ENCODE data around the gene RPL32. TPM values are rescaled to one million over a fixed set of nuclear protein-coding genes. Genes with fewer than 3 reads are reported as not detected.

The RPL32 gene
- total RNA-seq, 1 experiment from 2014 or later, result 1,853 TPM

DNA sequence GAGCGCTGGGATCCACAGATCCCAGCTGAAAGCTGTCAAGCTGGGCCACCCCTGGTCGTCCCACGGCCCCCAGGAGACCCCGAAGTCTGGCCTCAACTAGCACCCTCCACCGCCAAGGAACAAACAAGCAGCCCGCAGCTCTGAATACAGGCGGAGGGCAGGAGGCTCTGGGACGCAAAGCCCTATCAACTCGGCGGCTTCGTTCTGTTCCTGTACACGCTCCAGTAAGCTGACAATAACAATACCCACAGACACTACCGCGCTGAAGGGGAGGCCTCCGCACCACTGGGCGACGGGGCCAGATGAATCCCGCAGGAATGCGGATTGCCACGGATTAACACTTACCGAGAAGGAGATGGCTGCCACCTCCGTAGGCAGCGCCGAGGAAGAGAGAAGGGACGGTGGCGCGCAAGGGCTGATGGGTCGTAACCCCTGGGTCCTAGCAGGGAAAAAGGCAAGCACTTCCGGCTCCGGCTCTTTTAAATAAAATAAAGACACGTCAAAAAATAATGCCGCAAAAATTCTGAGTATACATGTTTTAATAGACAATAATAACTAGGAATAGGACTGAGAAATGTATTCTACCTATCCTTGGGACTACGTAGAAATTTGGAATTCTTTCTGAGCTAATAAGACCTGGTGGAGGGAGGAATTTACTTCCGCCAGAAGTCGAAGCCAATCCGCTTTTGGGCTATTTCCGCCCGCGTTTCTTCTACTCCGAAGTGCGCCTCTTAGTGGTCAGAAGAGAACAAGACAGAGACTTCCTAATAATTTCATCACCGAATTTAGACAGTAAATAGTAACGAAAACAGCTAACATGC, at the start of gene RPL32 (continued):
- peak; percentile 70 for TF ChIP-seq EGR1 (IDR thresholded peaks at IDR 0.05; ENCODE audit: low read depth)
- TF ChIP-seq ZBTB33 (IDR thresholded peaks at IDR 0.05; ENCODE audit: extremely low read depth, insufficient replicate concordance, low read length), result no peak
- TF ChIP-seq ZFX (IDR thresholded peaks at IDR 0.05), result peak; percentile 14; the same call in 1 of the 2 replicates

DNA sequence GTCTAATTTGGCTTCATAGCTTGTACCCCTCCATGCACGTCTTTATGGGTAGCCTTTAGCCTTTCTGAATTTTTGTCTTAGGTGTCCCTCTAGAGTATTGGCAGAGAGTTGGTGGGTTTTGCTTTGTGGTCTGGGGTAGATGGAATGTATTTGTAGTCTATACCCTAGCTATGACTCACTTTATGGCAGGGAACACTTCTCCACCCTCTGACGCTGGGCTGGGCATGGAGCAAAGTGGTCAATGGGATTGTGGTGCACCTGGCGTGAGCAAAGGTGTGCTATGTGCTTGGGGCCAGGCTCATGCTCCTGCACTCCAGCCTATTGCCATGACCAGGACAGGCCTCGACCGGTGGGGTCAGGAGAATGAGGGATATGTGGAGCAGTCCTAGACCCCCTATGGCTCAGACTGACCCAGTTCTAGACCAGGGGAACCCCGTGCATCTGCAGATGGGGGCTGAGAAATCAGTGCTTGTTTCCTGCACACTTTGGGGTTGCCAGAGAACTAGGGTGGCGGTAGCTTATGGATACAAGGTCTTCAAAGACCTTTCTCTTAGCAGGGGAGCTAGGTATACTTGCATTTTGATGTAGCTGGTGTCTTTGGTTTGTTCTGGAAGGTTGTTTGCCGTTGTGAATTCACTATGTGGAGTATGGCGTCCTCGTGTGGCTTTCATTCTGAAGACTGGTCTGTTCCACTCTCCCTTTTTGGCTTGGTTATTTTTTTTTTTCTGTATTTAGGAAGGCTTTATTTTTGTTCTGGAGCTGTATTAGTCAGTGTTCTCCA, 49.4 kb upstream of the RPL32 start:
- ChIA-PET POLR2A (no interaction called here), CTCF (interaction anchor here (1.2 to 2.2 kb wide), 6 partner anchors 22 to 756 kb away, joined by 3 to 12 read pairs (median 4); no protein-coding TSS in a partner anchor), RAD21 (ENCODE audit: low non-redundant PET in 1 of 2, low total read pairs in 2 of 2, uncharacterized antibody in 2 of 2, unreplicated experiment in 2 of 2) (no interaction called here)
- H3K36me3 ChIP-seq (ENCODE audit: control insufficient read depth in 1 of 2, insufficient read depth in 2 of 2, low read length in 2 of 2), result no peaks in the 10 kb centered on the region
- no peak for DNase-seq (ENCODE audit: low read depth, low spot score)
- peaks cover 0 to 5% of the 10 kb centered on the region in 2 experiments; a peak in 2 of 4 replicates for H3K4me1 ChIP-seq (ENCODE audit: control insufficient read depth in 1 of 2, insufficient read depth in 2 of 2, low read length in 2 of 2)
- H3K9ac ChIP-seq (ENCODE audit: low read length), result no peak overlapping the region
- H4K20me1 ChIP-seq (ENCODE audit: insufficient read depth), result no peaks in the 10 kb centered on the region
- no peak overlapping the region for H3K27ac ChIP-seq (ENCODE audit: low read depth, low read length)
- H3K4me3 ChIP-seq (replicated peaks in 1 of 2; ENCODE audit: low read depth in 1 of 2, low read length in 2 of 2), result no peak overlapping the region
- TF ChIP-seq RAD21 (IDR thresholded peaks at IDR 0.05; ENCODE audit: low read depth) (peak; percentile 36; the same call in 1 of the 2 replicates), EZH2phosphoT487 (IDR thresholded peaks at IDR 0.05; ENCODE audit: borderline replicate concordance) (no peak), CTCF (IDR thresholded peaks at IDR 0.05 in 2 of 3, conservative IDR thresholded peaks at IDR 0.05 in 1 of 3; ENCODE audit: borderline replicate concordance in 1 of 3, insufficient read depth in 1 of 3, low read depth in 2 of 3, low read length in 2 of 3) (0 out of 6 replicates have a peak, but pooled peaks of 1 of the 3 experiments have one; percentile 6), POLR2AphosphoS5 (IDR thresholded peaks at IDR 0.05; ENCODE audit: low read depth, low read length) (no peak)
- H3K27me3 ChIP-seq (ENCODE audit: insufficient read depth, low read length), result peaks cover 21% of the 10 kb centered on the region
- no peak for ATAC-seq
- BruUV-seq (replicated peaks), result no TSS peak
- H3K9me3 ChIP-seq (ENCODE audit: control insufficient read depth in 1 of 2, insufficient read depth in 1 of 2, low read depth in 1 of 2, low read length in 2 of 2), result no peaks in the 10 kb centered on the region
- H3K9me2 ChIP-seq (ENCODE audit: insufficient read depth), result no peaks in the 10 kb centered on the region
- intact Hi-C loops (cut with micrococcal nuclease), result loop anchor here (5.0 kb wide), 3 partner anchors 68 to 1043 kb away; partner anchors contain the start of gene TAMM41
- H3K4me2 ChIP-seq (ENCODE audit: low read length), result no peak overlapping the region
- no peak overlapping the region for H2AFZ ChIP-seq (ENCODE audit: low read depth, low read length, poor library complexity, severe bottlenecking)
- no peaks in the 10 kb centered on the region for H3K79me2 ChIP-seq (ENCODE audit: insufficient read depth, low read length)
